ENCODE measurements around the gene NSFL1C.

NSFL1C gene

GRCh38 chr20:1397710-1398109 lies 68.9 kb downstream of the NSFL1C start:
- no peak for TF ChIP-seq CTCF (IDR thresholded peaks at IDR 0.05; ENCODE audit: low read depth, low read length)
- H3K4me3 ChIP-seq (ENCODE audit: low read depth, low read length), result no peak overlapping the region

- no peak overlapping the region for H3K4me3 ChIP-seq (ENCODE audit: low read depth, low read length)
- no peak for TF ChIP-seq CTCF (IDR thresholded peaks at IDR 0.05; ENCODE audit: low read depth, low read length)
These were observed 69.9 kb downstream of the NSFL1C start for GRCh38 chr20:1396702-1397101.

GRCh38 chr20:1396264-1396663 lies 70.4 kb downstream of the NSFL1C start:
- no peak for TF ChIP-seq CTCF (IDR thresholded peaks at IDR 0.05; ENCODE audit: low read depth, low read length)
- no peak overlapping the region for H3K4me3 ChIP-seq (ENCODE audit: low read depth, low read length)

- no peak overlapping the region for H3K4me3 ChIP-seq (ENCODE audit: low read depth, low read length)
- no peak for TF ChIP-seq CTCF (IDR thresholded peaks at IDR 0.05; ENCODE audit: low read depth, low read length)
These were observed 72.0 kb downstream of the NSFL1C start for GRCh38 chr20:1394686-1395085.

GRCh38 chr20:1393507-1393882 lies 73.2 kb downstream of the NSFL1C start:
- TF ChIP-seq CTCF (IDR thresholded peaks at IDR 0.05; ENCODE audit: low read depth, low read length), result no peak
- peak overlapping the region; percentile 78 for H3K4me3 ChIP-seq (ENCODE audit: low read depth, low read length)

- peak within 1 kb of the TSS; percentile 78 for H3K4me3 ChIP-seq (ENCODE audit: low read depth, low read length)
- no peak for TF ChIP-seq CTCF (IDR thresholded peaks at IDR 0.05; ENCODE audit: low read depth, low read length)
These were observed 73.7 kb downstream of the NSFL1C start, which contains the start of gene FKBP1A for GRCh38 chr20:1392693-1393506. TSS of gene FKBP1A (minus strand) at chr20:1393054. CDS start at chr20:1392998, 56 bp downstream.

GRCh38 chr20:1392443-1392692 lies 74.3 kb downstream of the NSFL1C start:
- TF ChIP-seq CTCF (IDR thresholded peaks at IDR 0.05; ENCODE audit: low read depth, low read length), result no peak
- H3K4me3 ChIP-seq (ENCODE audit: low read depth, low read length), result peak overlapping the region; percentile 78
